Femur (tissue), 1 donor: Measurements from ENCODE around the gene MARCO.
"Not testable (repeated sequence)": the region's sequence is repeated elsewhere in the genome, so short reads cannot be mapped to it uniquely, and the experiment has no call there.

ENCODE experiments used
- DNase-seq: peaks from one replicate; pipeline ENCODE4 v3.0.0-alpha.2; 2017

MARCO gene

DNA sequence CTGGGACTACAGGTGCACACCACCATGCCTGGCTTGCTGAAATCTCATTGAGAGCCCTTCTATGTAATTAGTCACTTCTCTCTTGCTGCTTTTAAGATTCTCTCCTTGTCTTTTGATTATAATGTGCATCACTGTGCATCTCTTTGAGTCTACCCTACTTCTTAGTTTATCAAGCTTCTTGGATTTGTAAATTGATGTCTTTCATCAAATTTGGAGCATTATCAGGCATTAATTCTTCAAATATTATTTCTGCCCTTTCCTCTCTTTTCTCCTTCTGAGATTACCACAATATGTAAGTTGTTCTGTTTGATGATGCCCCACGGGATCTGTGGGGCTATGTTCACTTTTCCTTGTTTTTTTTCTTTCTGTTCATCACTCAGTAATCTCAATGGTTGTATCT lies 9.0 kb upstream of the MARCO start:
- no peak for DNase-seq

DNA sequence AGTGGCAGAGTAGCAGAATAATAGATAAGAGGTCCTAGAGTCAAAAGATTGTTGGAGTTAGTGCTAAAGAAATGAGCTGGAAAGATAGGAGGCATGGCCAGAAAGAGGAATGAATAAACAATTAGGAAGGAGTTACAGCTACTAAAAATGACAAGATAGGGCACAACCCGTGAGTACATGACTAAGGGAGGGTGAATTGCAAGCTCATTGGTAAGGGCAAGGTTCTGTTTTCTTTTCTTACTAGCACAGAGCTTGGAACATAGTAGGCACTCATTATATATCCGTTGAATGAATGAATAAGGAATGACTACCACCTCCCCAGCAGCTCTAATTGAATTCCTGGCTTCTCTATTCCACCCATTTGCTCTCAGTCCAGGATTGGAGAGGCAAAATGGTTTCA lies 5.7 kb upstream of the MARCO start:
- DNase-seq: no peak

DNA sequence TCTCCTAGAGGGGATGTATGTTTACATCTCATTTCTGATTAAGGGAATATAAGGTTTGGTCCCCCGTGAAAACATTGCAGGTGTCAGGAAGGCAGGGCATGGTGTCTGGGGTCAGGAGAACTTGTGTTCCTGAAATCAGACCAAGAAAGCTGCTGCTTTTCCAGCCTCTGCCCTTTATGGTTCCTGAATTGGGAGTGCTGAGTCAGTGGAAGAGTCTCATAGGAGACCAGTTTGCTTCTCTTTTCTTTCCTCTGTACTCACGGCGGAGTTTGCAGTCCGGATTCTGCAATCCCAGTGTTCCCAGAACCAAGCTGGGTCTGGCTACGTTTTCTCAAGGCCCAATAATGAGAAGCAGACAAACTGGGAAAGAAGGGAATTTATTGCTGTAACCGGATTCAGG lies 5.1 kb upstream of the MARCO start:
- DNase-seq: no peak

DNA sequence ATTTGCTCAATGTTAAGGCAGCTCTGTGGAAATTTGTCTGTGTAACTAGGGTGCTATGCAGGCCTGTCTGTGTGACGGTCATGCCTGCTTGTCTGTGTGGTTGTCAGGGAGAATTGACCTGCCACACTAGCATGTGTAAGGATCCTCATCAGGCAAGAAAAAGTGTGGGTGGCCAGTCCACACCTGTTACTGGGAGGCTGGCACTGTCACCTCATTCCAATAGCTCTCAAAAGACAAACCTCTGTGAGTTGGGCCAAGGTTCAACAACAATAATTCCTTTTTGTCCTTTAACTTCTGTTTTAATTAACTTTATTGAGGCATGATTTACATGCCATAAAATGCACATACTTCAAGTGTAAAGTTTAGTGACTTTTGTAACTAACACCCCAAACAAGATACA lies 4.2 kb upstream of the MARCO start:
- no peak for DNase-seq

DNA sequence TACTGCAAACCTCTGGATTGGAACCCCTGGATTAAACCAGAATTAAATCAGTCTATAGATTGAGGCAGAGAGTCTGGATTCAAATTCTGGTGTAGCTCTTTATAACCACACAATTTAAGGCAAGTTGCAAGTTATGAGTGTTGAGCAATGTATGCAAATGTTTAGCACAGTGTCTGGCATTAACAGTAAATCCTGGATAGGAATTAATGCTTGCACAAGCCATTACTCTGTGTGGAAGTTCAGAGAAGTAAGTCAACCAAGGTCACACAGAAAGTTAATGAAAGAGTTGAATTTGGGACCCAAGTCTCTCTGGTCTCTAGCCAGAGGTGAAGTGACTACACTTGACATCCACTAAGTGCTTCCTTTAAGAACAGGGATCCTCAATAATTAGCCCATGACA lies 2.0 kb upstream of the MARCO start:
- DNase-seq: no peak

GRCh38 chr2:118940486-118941120 lies 1.4 kb upstream of the MARCO start:
- DNase-seq: peak; percentile 34

GRCh38 chr2:118943286-118943685 lies 1.3 kb downstream of the MARCO start:
- DNase-seq: no peak

- DNase-seq: no peak
Observed at GRCh38 chr2:118945881-118946280, 3.9 kb downstream of the MARCO start.

DNA sequence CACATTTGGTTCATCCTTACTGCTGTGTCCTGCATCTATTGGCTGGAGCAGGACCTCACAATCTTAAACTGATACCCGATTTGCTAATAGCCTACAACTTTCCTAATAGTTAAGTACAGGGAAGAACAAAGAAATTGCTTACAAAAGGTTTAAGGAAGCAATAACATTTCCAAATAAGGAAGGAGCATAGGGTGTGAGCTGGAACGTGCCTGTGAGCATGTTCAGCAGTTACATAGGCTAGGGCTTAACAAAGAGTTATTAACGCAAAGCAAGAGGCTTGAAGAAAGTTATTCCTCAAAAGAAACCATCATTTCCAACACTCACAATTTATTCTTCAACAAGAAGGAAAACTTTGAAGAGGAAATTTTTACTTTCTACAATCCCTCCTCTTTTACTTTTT lies 6.3 kb downstream of the MARCO start:
- not testable (repeated sequence) for DNase-seq

DNA sequence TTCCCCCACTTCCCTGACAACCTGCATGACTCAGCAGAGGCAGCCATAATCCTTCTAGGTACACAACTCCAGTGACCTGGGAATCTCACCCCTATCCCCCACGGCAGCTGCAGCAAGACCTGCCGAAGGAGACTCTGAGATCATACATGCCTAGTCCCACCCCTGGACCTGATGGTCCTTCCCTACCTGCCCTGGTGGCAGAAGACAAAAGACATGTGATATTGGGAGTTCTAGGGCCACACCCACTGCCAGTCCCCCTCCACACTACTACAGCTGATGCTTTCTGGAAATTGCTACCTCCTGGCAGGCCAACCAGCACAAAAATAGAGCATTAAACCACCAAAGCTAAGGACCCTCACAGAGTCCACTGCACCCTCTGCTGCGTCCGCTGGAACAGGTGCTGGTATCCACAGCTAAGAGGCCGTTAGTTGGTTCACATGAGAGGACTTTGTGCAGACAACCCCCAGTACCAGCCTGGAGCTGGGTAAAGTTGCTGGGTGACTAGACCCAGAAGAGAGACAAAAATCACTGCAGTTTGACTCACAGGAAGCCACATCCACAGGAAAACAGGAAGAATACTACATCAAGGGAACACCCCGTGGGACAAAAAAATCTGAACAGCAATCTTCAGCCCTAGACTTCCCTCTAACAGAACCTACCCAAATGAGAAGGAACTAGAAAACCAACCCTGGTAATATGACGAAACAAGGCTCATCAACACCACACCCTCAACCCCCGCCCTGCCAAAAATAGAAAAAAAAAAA lies 12.5 kb downstream of the MARCO start:
- DNase-seq: no peak

DNA sequence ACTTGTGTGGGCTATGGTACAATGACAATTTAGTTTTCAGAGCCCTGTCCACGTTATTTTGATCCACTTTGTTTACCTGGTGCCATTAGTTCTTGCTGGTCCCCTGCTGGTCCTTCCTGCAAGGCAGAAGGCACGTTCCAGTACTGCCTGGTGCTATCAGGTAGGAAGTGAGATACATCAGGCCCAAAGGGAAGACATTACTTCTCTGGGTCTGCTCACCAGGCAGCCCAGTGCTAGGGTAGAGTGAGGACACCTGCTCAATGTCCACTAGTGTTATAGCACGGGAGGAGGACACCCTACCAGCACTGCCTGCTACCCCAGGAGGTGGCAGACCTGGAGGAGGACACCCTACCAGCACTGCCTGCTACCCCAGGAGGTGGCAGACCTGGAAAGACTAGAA lies 23.7 kb downstream of the MARCO start:
- no peak for DNase-seq

- no peak for DNase-seq
Observed at GRCh38 chr2:118967124-118967880, 25.3 kb downstream of the MARCO start.

GRCh38 chr2:118968042-118968441 lies 26.0 kb downstream of the MARCO start:
- DNase-seq: no peak

DNA sequence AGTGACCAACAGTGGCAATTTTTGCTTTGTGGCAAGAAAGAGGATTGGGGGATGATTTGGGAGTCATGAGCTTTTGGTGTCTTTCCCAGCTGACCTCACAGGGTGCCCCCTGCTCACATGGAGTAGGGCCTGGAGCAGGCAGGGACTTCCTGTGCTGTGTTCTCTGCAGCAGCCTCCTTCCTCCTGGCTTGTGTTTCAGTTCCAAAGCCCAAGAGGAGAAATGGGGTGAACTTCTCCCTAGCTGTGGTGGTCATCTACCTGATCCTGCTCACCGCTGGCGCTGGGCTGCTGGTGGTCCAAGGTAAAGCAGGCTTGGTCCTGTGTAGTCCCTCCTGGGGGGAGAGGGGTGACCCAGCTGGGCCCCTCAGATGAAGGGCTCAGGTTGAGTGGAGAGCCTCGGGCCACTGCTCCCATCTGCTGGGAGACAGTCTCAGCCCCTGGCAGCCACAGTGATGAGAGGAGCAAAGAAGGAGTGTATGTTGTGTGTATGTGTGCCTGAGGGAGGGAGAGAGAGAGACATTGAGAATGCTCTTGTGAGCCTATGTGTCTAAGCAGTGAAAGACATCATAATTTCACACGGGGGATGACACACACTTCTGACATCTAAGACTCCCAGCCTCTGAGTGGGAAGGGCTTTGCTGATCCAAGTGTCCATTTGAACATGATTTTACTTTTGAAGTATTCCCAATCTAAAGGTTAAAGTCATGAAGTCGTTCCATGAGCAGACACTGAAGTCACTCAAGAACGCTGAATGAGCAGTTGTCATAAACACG lies 27.2 kb downstream of the MARCO start:
- DNase-seq: no peak

- no peak for DNase-seq
Observed at GRCh38 chr2:118969734-118970395, 27.9 kb downstream of the MARCO start.

GRCh38 chr2:118970396-118971135 lies 28.6 kb downstream of the MARCO start:
- no peak for DNase-seq

DNA sequence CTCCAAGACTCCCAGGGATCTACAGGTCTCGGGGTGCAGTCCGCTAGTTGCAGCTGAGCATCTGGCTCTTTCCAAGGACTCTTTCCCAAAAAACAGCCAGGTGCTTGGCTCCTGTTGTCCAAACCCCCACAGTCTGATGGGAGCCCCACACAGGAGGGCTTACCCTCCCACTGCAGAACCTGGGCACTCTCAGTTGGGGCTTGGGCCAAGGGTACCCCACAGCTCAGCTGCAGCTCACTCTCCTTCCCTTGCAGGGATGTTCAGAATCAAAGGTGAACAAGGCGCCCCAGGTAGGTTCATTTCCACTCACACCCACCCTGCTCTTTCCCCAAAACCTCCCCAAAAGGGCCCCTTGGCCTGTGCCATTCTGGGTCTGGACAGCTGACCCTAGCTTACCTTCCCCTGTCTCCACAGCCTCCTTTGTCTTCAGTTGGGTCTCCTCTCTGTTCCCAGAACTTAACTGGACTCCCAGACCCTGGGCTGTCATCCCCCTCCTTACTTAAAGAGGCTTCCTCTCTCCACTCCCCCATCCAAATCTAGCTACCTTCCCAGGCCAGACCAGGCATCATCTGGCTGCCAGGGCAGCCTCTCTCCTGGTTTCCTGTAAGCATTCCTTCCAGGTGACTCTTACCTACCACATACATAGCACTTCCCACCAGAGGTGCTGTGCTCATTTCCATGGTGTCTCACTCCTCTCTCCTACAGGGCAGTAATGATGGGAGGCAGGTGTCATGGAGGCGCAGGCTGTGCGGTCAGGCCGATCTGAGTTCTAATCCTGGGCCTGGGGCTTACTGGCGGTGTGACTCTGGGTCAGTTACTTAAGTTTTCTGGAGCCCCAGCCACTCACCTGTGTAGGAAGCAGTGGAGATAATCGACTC lies 29.5 kb downstream of the MARCO start:
- DNase-seq: no peak

GRCh38 chr2:118973542-118973951 lies 31.6 kb downstream of the MARCO start:
- DNase-seq: no peak

DNA sequence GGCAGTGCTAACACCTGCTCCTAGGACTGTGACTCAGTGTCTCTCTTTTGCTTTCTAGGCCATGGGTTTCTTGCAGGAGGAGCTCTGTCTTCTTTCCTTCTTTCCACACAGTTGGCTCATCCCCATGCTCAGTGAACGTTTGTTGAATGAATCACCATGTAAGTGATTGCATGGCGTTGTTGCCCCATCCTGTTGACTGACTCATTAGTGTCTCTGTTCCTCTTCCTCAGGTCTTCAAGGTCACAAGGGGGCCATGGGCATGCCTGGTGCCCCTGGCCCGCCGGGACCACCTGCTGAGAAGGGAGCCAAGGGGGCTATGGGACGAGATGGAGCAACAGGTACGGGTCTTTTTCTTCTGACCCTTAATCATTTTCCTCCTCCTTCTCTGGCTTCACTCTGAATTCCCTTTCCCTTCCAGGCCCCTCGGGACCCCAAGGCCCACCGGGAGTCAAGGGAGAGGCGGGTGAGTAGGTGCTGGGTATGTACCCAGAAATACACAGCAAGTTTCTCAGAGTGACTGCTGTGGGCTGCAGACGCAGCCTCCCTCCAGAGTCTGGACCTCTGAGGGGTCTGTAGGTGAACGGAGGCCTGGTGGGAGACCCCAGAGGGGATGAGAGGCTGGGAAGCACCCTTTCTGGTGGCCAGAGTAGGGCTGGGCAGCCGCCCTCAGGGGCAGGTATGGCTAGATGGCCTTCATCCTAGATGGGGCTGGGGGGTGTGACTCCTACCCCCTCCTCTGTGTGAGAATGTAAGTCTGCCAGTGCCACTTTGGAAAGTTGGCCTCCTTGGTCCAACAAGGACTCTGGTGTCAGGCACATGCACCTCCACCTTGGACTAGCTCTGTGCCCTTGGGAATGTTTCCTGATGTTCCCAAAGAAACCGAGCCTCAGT lies 32.4 kb downstream of the MARCO start:
- no peak for DNase-seq

DNA sequence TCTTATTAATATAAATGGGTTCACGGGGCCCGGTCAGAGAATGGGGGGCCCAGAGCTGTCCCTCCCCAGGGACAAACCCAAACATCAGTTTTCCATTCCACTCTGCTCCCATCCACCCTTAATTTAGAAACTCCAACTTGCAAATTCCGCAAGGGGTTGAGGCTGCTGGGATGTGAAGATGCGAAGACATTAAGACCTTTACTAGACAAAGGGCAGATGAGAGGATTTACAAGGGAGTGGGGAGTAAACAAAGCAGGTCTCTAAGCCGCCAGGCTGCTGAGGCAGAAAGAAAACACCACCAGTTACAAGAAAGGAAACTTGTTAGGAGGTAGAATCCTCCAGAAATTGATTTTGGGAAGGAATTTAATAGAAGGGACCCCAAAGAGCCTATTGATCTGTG lies 33.1 kb downstream of the MARCO start:
- DNase-seq: no peak
